Measurements from ENCODE around the gene FOLH1. TPM values are rescaled to one million over a fixed set of nuclear protein-coding genes. Genes with fewer than 3 reads are reported as not detected.
"Not testable (repeated sequence)": the region's sequence is repeated elsewhere in the genome, so short reads cannot be mapped to it uniquely, and the experiment has no call there.

FOLH1 gene
- total RNA-seq, 1 experiment from 2014 or later, result not detected

DNA sequence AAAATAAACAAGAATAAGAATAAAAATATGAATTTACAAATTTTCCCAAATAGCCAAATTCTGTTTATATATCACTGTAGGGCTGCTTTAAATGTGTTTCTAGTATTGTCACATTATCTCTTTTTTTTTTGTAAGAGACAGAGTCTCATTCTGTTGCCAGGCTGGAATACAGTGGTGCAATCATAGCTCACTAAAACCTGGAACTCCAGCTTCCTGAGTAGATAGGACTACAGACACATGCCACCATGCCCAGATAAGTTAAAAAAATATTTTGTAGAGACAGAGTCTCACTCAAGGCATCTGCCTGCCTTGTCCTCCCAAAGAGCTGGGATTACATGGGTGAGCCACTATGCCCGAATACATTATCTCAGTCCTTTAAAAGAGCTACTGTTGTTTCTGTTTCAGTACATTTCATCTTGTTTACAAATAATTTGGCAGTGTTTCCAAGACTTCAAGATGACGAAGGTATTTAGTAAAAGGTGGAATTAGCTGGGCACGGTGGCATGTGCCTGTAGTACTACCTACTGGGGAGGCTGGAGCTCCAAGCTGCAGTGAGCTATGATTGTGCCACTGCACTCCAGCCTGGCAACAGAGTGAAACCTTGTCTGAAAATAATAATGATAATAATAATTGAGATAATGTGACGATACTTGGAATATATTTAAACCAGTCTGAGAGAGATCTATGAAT is 6.0 kb downstream of the FOLH1 start:
- H3K27me3 ChIP-seq (ENCODE audit: control insufficient read depth, insufficient read depth, low read length), result no peaks in the 10 kb centered on the region
- no peaks in the 10 kb centered on the region for H3K36me3 ChIP-seq (replicated peaks; ENCODE audit: control insufficient read depth, insufficient read depth, low read length)
- DNase-seq, result no peak
- H3K4me3 ChIP-seq (ENCODE audit: insufficient read depth, low read depth, low read length), result no peak overlapping the region

DNA sequence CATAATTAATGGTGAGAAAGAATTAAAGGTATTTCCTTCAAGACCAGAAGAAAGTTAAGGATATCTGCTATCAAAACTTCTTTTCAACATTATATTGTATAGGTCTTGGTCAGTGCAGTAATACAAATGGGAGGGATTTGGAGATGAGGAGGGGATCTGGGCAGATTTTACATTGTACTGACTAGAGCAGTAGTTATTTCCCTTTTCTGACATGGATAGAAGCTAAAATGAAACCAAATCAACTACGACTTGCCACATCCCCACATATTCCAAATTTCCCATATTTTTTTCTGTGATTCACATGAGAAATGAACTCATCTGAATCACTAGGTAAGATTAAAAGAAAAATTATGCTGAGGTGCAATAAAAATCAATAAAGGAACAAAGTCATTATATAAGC is 11.6 kb downstream of the FOLH1 start:
- H3K4me3 ChIP-seq (ENCODE audit: insufficient read depth, low read depth, low read length); H3K27me3 ChIP-seq (ENCODE audit: control insufficient read depth, insufficient read depth, low read length); H3K36me3 ChIP-seq (replicated peaks; ENCODE audit: control insufficient read depth, insufficient read depth, low read length); DNase-seq: not testable (repeated sequence)

DNA sequence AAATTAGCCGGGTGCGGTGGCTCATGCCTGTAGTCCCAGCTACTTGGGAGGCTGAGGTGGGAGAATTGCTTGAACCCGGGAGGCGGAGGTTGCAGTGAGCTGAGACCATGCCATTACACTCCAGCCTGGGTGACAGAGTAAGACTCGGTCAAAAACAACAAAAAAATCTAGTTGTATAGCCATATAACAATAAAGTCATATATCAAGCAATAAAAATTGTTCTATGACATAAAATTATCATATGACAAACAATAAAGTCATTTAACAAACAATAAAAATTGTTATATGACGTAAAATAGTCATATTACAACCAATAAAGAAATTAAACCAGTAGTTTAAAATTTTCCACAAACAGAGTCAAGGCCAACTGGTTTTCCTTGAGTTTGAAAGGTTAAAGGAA is 12.4 kb downstream of the FOLH1 start:
- not testable (repeated sequence) for H3K4me3 ChIP-seq (ENCODE audit: insufficient read depth, low read depth, low read length); H3K36me3 ChIP-seq (replicated peaks; ENCODE audit: control insufficient read depth, insufficient read depth, low read length); H3K27me3 ChIP-seq (ENCODE audit: control insufficient read depth, insufficient read depth, low read length); DNase-seq

DNA sequence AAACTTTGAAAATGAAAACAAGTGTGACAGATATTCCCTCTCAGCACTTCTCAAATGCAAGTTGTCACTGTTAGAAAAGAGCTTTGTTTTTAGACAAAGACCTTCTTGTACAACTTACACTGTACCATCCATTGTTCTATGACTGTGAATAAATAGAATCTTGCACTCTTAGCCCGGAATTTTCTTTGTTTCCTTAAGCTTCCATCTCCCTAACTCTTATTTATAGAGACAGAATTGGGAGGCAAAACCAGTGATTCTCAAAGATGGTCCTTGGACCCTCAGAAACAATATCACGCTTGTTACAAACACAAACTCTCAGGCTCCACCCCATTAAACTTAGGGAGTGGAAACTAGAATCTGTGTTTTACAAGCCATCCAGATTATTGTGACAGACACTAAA is 18.1 kb downstream of the FOLH1 start:
- not testable (repeated sequence) for H3K4me3 ChIP-seq (ENCODE audit: insufficient read depth, low read depth, low read length); H3K27me3 ChIP-seq (ENCODE audit: control insufficient read depth, insufficient read depth, low read length); H3K36me3 ChIP-seq (replicated peaks; ENCODE audit: control insufficient read depth, insufficient read depth, low read length); DNase-seq

DNA sequence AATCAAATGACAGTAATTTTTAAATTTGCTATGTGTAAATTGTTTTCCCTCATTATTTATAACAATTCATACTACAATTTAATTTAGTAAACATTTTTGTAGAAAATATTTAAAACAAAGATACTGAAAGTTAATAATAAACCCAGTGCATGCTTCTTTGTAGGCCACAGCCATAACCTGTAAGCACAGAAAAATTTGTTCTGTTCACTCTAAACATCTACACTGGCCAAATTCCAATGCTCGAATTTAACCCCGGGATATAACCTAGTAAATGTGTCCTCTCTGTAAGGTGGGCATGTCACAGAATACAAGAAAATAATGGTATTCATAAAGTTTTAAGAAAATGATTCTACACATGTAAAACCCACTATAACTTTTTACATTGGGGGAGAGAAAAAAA is 22.2 kb downstream of the FOLH1 start:
- H3K27me3 ChIP-seq (ENCODE audit: control insufficient read depth, insufficient read depth, low read length); H3K4me3 ChIP-seq (ENCODE audit: insufficient read depth, low read depth, low read length); H3K36me3 ChIP-seq (replicated peaks; ENCODE audit: control insufficient read depth, insufficient read depth, low read length); DNase-seq: not testable (repeated sequence)

DNA sequence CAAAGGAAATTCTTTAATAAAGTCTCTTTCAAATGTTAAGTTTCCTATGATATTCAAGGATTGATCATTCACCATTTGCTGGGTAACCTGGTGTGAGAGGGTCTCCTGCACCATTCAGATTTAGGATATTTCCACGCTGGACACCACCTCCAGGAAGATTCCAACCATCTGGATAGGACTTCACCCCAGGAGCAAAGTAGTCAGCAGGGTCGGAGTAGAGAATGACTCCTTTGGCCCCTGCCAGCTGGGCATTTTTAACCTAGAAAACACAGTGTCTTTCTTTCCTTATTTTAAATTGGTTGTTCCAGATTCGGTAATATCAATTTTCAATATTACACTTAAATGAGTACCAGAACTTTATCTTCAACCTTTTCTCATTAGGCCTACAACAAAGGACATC is 22.8 kb downstream of the FOLH1 start:
- H3K36me3 ChIP-seq (replicated peaks; ENCODE audit: control insufficient read depth, insufficient read depth, low read length); DNase-seq; H3K4me3 ChIP-seq (ENCODE audit: insufficient read depth, low read depth, low read length); H3K27me3 ChIP-seq (ENCODE audit: control insufficient read depth, insufficient read depth, low read length): not testable (repeated sequence)

DNA sequence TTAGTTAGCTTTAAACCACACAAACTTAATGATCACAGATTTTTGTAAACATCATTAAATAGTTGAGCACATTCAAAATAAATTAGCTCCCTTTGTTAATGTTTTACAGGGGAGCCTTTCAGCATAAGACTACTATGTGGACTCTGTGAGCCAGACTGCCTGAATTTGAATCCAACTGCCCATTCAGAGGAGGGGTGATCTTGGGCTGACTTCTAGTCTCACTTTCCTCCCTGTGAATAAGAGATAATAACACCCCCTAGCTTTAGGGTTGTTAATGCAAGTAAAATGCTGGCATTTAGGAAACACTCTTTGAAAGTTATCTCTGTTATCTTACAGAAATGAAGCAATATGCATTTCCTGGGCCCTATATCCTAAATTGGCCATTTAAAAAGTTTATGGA is 23.6 kb downstream of the FOLH1 start:
- not testable (repeated sequence) for H3K36me3 ChIP-seq (replicated peaks; ENCODE audit: control insufficient read depth, insufficient read depth, low read length); H3K4me3 ChIP-seq (ENCODE audit: insufficient read depth, low read depth, low read length); DNase-seq; H3K27me3 ChIP-seq (ENCODE audit: control insufficient read depth, insufficient read depth, low read length)

DNA sequence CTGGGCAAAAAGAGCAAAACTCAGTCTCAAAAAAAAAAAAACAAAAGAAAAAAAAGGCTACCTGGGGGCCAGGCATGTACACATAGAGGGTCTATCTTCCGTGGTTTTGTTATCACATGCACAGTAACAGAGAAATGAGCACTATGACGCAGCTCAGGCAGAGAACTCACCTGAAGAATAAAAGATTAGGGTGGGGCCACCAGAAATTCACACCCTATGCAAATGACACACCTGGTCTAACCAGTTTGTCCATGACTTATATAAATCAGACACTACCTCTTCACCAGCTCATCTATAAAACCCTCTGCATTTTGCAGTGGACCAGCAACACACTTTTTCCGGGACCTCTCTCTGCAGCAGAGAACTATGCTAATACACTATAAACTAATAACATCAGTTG is 30.5 kb downstream of the FOLH1 start:
- not testable (repeated sequence) for H3K27me3 ChIP-seq (ENCODE audit: control insufficient read depth, insufficient read depth, low read length); H3K4me3 ChIP-seq (ENCODE audit: insufficient read depth, low read depth, low read length); DNase-seq

DNA sequence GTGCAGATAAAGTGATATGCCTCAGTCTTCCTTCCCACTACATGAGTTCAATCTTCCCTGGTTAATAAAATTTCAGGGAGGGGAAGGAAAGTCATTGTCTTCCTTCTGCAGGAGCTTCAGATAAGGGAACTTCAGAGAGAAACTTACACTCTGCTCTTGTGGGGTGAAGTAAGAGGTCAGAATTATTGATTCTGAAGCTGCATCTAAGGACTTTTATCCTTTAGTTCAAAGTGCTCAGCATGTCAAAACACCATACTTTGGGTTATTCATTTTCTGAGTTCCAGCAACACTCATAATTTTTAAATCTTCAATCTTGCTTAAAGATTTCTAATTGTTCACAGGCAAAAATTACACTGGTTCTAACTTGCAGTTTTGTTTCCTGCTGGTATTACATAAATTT is 33.0 kb downstream of the FOLH1 start:
- H3K4me3 ChIP-seq (ENCODE audit: insufficient read depth, low read depth, low read length); DNase-seq; H3K27me3 ChIP-seq (ENCODE audit: control insufficient read depth, insufficient read depth, low read length); H3K36me3 ChIP-seq (replicated peaks; ENCODE audit: control insufficient read depth, insufficient read depth, low read length): not testable (repeated sequence)

More for the DNA sequence above, 30.5 kb downstream of the FOLH1 start:
- not testable (repeated sequence) for H3K36me3 ChIP-seq (replicated peaks; ENCODE audit: control insufficient read depth, insufficient read depth, low read length)

DNA sequence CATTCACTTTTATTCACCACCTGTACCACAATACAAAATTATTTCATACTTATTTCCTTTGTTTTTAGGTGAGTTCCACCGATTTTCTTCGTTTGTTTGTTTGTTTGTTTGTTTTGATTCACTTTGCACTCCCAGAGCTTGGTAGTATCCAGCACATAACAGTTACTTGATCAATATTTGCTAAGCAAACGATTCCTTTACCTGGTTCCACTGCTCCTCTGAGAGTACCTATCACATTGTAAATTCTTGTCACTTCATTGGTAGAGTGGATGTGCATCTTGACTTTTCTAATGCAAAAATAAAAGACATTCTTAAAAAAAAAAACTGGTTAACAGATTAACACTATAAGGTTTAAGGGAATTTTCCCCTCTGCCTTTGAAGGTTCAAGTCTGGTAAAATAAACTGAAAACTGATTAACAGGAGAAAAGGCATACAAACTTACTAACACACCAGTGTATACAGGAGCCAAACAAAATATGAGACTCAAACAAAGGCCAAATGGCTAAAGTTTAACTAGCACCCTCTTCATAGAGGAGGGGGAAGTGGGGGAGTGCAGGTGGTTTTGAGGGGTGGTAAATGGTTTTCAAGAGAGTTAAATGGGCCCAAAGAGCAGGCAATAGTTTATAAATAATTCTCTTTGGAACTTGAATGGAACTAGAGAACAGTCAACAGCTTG is 33.6 kb downstream of the FOLH1 start:
- not testable (repeated sequence) for H3K27me3 ChIP-seq (ENCODE audit: control insufficient read depth, insufficient read depth, low read length); H3K4me3 ChIP-seq (ENCODE audit: insufficient read depth, low read depth, low read length); H3K36me3 ChIP-seq (replicated peaks; ENCODE audit: control insufficient read depth, insufficient read depth, low read length); DNase-seq

DNA sequence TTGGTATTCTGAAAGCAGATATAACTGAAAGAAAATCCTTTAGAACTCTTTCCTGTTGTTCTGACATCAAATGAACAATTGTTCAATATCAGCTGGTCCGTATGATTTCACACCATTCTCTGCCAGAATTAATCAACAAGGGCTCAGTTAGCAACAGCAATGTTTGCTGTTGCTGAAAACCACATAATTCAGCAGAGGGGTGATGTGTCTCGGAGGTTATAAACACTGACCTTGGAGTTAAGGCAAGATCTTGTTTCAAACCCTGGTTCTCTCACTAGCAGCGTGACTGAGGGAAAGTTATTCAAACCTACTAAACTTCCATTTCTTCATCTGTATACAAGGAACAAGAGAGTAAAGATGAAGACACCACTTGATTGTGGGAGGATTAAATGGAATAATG is 36.8 kb downstream of the FOLH1 start:
- H3K4me3 ChIP-seq (ENCODE audit: insufficient read depth, low read depth, low read length); DNase-seq; H3K36me3 ChIP-seq (replicated peaks; ENCODE audit: control insufficient read depth, insufficient read depth, low read length); H3K27me3 ChIP-seq (ENCODE audit: control insufficient read depth, insufficient read depth, low read length): not testable (repeated sequence)

DNA sequence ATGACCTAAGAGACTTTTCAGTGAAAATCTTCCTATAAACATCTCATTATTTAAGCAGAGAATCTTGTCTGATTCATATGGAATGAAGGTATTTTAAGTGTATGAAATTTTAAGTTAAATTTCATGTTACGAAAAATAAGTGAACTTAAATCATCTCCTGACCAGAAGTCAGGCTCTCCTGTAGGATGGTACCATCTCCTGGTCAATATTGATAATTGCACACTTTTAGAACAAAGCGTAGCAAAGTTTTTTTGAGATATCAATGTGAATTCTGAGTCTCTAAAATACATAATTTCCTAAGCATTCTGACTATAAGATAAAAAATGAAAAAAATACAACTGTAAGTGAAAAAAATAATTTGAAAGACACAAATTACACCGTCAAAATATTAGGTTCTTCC is 38.8 kb downstream of the FOLH1 start:
- H3K36me3 ChIP-seq (replicated peaks; ENCODE audit: control insufficient read depth, insufficient read depth, low read length); H3K4me3 ChIP-seq (ENCODE audit: insufficient read depth, low read depth, low read length); H3K27me3 ChIP-seq (ENCODE audit: control insufficient read depth, insufficient read depth, low read length); DNase-seq: not testable (repeated sequence)

DNA sequence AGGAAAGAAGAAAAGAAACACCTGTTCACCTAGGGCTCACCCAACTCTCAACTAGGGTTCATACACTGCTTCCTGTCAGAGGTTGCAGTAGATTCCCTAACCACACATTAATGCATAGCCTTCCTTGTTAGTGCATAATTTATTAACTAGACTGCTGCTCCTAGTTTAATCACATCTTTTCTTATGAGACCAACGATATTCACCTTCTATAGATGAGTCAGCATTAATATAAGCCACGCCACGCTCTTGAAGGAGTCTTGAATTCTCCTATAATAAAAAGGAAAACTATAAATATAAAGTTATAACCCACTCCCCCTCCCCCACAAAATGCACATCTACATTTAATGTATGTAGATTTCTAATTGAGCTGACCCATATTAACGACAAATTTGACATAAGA is 39.4 kb downstream of the FOLH1 start:
- H3K4me3 ChIP-seq (ENCODE audit: insufficient read depth, low read depth, low read length); H3K27me3 ChIP-seq (ENCODE audit: control insufficient read depth, insufficient read depth, low read length); H3K36me3 ChIP-seq (replicated peaks; ENCODE audit: control insufficient read depth, insufficient read depth, low read length); DNase-seq: not testable (repeated sequence)

DNA sequence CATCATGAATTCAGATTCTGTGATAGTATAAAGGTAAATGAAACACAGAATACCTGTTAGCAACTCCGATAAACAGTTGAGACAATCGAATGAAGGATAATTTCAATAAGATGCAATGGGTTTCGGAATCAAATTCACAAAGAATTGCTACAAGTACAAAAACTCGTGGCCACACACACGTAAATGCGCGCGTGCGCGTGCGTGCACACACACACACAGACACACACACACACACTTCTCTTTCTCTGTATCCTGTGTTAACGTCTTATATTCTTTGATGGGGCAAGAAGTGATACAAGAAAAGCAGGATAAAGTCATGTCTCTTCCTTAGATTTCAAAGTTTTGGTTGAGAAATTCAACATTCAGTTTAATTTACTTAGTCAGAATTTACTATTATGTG is 57.2 kb downstream of the FOLH1 start:
- Histone ChIP-seq H3K4me3 (ENCODE audit: insufficient read depth, low read depth, low read length) (no peak overlapping the region), H3K27me3 (ENCODE audit: control insufficient read depth, insufficient read depth, low read length) (no peaks in the 10 kb centered on the region), H3K36me3 (replicated peaks; ENCODE audit: control insufficient read depth, insufficient read depth, low read length) (no peaks in the 10 kb centered on the region)
- no peak for DNase-seq

DNA sequence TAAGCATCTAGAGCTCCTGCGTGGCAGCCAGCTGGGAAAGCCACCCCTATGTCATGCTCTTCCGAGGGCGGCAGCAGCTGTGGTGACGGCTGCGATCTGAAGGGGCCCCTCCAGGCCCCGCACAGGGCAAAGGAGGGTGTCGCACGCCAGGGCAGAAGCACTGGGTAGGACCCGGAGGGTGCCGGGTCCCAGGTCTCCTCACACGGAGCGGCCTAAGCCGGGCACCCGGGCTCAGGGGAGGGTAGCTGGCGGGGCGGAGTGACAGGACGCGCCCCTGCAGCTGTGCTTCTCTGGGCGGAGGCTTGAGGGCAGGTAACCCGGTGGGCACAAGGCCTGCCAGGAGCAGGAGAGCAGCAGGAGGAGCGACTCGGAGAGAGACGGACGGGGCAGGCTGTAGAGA is 106.0 kb downstream of the FOLH1 start:
- DNase-seq; H3K36me3 ChIP-seq (replicated peaks; ENCODE audit: control insufficient read depth, insufficient read depth, low read length); H3K4me3 ChIP-seq (ENCODE audit: insufficient read depth, low read depth, low read length); H3K27me3 ChIP-seq (ENCODE audit: control insufficient read depth, insufficient read depth, low read length): not testable (repeated sequence)
